IMR-90 (cell line): ENCODE data around the gene MTIF2. TPM values are rescaled to one million over a fixed set of nuclear protein-coding genes. Genes with fewer than 3 reads are reported as not detected.

Experiments used
- ATAC-seq: fragments of 200-7000 bp; cut with Tn5 transposase; 2 replicates; pipeline ENCODE4 v1.9.1; 2020; ENCODE audit warnings: low read depth, mild to moderate bottlenecking, moderate library complexity
- BruUV-seq: library from RNA; stranded (reverse); fragments of 400-500 nt; replicated peaks from 2 replicates; lab custom pipeline; 2021; lab: Mats Ljungman, UMichigan
- CTCF ChIA-PET: fragments of 300-600 bp; formaldehyde crosslinking; extraction: SDS; loops from one replicate; lab custom pipeline; 2021; ENCODE audit warnings: antibody characterized with exemption; lab: Yijun Ruan, JAX
- POLR2A ChIA-PET: fragments of 300-600 bp; sonication (Branson Sonifier 250); formaldehyde crosslinking; loops from one replicate; lab custom pipeline; 2022; ENCODE audit warnings: antibody characterized with exemption; ENCODE audit not compliant: unreplicated experiment; lab: Charles Lee
- DNase-seq: peaks from one replicate; pipeline ENCODE4 v3.0.0; 2013
- H2AFZ ChIP-seq: replicated peaks from 2 replicates; pipeline ENCODE3; 2013; ENCODE audit warnings: low read length, mild to moderate bottlenecking; ENCODE audit not compliant: poor library complexity
- H2AK5ac ChIP-seq: 2 replicates; pipeline ENCODE4 v1.6.1; 2013; ENCODE audit warnings: low read depth, low read length, inconsistent platforms
- H2AK9ac ChIP-seq: replicated peaks from 2 replicates; pipeline ENCODE3; 2013; ENCODE audit warnings: mild to moderate bottlenecking, low read depth, low read length, moderate library complexity; ENCODE audit not compliant: poor library complexity
- H2BK120ac ChIP-seq: 2 replicates; pipeline ENCODE4 v1.6.1; 2013; ENCODE audit warnings: low read depth, low read length, inconsistent platforms
- H2BK15ac ChIP-seq: 3 replicates; pipeline ENCODE4 v1.6.1; 2013; ENCODE audit warnings: low read depth, low read length, inconsistent platforms
- H2BK20ac ChIP-seq: 2 replicates; pipeline ENCODE4 v1.6.1; 2013; ENCODE audit warnings: low read depth, mild to moderate bottlenecking, inconsistent platforms, low read length, moderate library complexity
- H2BK5ac ChIP-seq: 2 replicates; pipeline ENCODE4 v1.6.1; 2013; ENCODE audit warnings: mild to moderate bottlenecking, low read depth, low read length, inconsistent platforms; ENCODE audit not compliant: poor library complexity, severe bottlenecking
- H3K14ac ChIP-seq: replicated peaks from 2 replicates; pipeline ENCODE4 v1.6.1; 2013; ENCODE audit warnings: low read depth, low read length, inconsistent platforms
- H3K18ac ChIP-seq: 2 replicates; pipeline ENCODE4 v1.6.1; 2013; ENCODE audit warnings: low read depth, low read length, control low read depth
- H3K23ac ChIP-seq: 2 replicates; pipeline ENCODE4 v1.6.1; 2013; ENCODE audit warnings: low read depth, low read length, inconsistent platforms
- H3K27ac ChIP-seq: 2 replicates; pipeline ENCODE4 v1.5.1; 2013; ENCODE audit warnings: mild to moderate bottlenecking, control low read depth, low read length; ENCODE audit not compliant: insufficient read depth
- H3K27me3 ChIP-seq: 2 replicates; pipeline ENCODE4 v1.6.1; 2013; ENCODE audit warnings: low read length; ENCODE audit not compliant: control insufficient read depth, insufficient read depth
- H3K36me3 ChIP-seq: 2 replicates; pipeline ENCODE4 v1.6.1; 2013; ENCODE audit warnings: low read length, mixed read lengths; ENCODE audit not compliant: control insufficient read depth, insufficient read depth
- H3K4ac ChIP-seq: 2 replicates; pipeline ENCODE4 v1.6.1; 2013; ENCODE audit warnings: low read depth, low read length, inconsistent platforms
- H3K4me1 ChIP-seq: 2 replicates; pipeline ENCODE4 v1.6.1; 2013; ENCODE audit warnings: low read length, mixed read lengths; ENCODE audit not compliant: control insufficient read depth, insufficient read depth
- H3K4me2 ChIP-seq: 2 replicates; pipeline ENCODE4 v1.6.1; 2013; ENCODE audit warnings: low read depth, mild to moderate bottlenecking, control low read depth, low read length, moderate library complexity
- H3K4me3 ChIP-seq: 2 replicates; pipeline ENCODE4 v1.5.1; 2013; ENCODE audit warnings: low read depth, mild to moderate bottlenecking, control low read depth, low read length, moderate library complexity; ENCODE audit not compliant: insufficient read depth
- H3K56ac ChIP-seq: 2 replicates; pipeline ENCODE4 v1.6.1; 2013; ENCODE audit warnings: low read length, inconsistent platforms; ENCODE audit not compliant: insufficient read depth; ENCODE audit errors: extremely low read depth
- H3K79me1 ChIP-seq, 2 experiments: 2 replicates each; pipeline ENCODE4 v1.6.1; 2013; ENCODE audit warnings: low read length in 2 of 2, inconsistent platforms in 1 of 2, low read depth in 1 of 2
- H3K9ac ChIP-seq: 2 replicates; pipeline ENCODE4 v1.6.1; 2013; ENCODE audit warnings: low read depth, low read length, control low read depth
- H3K9me1 ChIP-seq: 2 replicates; pipeline ENCODE4 v1.6.1; 2013; ENCODE audit warnings: low read length, inconsistent platforms; ENCODE audit not compliant: insufficient read depth
- H3K9me3 ChIP-seq: 2 replicates; pipeline ENCODE4 v1.6.1; 2013; ENCODE audit warnings: low read length; ENCODE audit not compliant: control insufficient read depth, insufficient read depth
- H4K20me1 ChIP-seq: 2 replicates; pipeline ENCODE4 v1.6.1; 2013; ENCODE audit warnings: low read length, inconsistent platforms; ENCODE audit not compliant: insufficient read depth
- H4K5ac ChIP-seq: 2 replicates; pipeline ENCODE4 v1.6.1; 2013; ENCODE audit warnings: mild to moderate bottlenecking, low read depth, low read length, control low read depth
- H4K8ac ChIP-seq, 2 experiments: 2 replicates each; pipeline ENCODE4 v1.6.1; 2013; ENCODE audit warnings: low read depth in 2 of 2, low read length in 2 of 2, control low read depth in 1 of 2, inconsistent platforms in 1 of 2
- H4K91ac ChIP-seq: 2 replicates; pipeline ENCODE4 v1.6.1; 2013; ENCODE audit warnings: low read depth, low read length, inconsistent platforms; ENCODE audit not compliant: insufficient read depth
- CEBPB ChIP-seq: IDR thresholded peaks from 2 replicates; pipeline ENCODE4 v1.6.1; 2012; ENCODE audit warnings: low read depth, low read length, improper control_type of control experiment
- CHD1 ChIP-seq: IDR thresholded peaks from 2 replicates; pipeline ENCODE4 v1.6.1; 2012; ENCODE audit warnings: low read depth, low read length, improper control_type of control experiment
- FOS ChIP-seq: fragments of 150-350 bp; IDR thresholded peaks from 2 replicates; pipeline ENCODE4 v1.6.1; 2016; ENCODE audit warnings: low read depth, low read length
- MAFK ChIP-seq: IDR thresholded peaks from 2 replicates; pipeline ENCODE4 v1.6.1; 2012; ENCODE audit warnings: low read depth, low read length, improper control_type of control experiment
- MAZ ChIP-seq: IDR thresholded peaks from 2 replicates; pipeline ENCODE4 v1.6.1; 2012; ENCODE audit warnings: low read depth, mild to moderate bottlenecking, low read length, improper control_type of control experiment, moderate library complexity, borderline replicate concordance
- MXI1 ChIP-seq: IDR thresholded peaks from 2 replicates; pipeline ENCODE4 v1.6.1; 2012; ENCODE audit warnings: low read depth, mild to moderate bottlenecking, low read length, moderate library complexity, borderline replicate concordance
- NFE2L2 ChIP-seq: fragments of 150-350 bp; IDR thresholded peaks from 2 replicates; pipeline ENCODE4 v1.6.1; 2016; ENCODE audit warnings: low read depth, mild to moderate bottlenecking, low read length
- POLR2A ChIP-seq: IDR thresholded peaks from 2 replicates; pipeline ENCODE4 v1.6.1; 2012; ENCODE audit warnings: mild to moderate bottlenecking, low read depth, low read length
- RAD21 ChIP-seq: IDR thresholded peaks from 2 replicates; pipeline ENCODE4 v1.6.1; 2012; ENCODE audit warnings: low read length, improper control_type of control experiment
- RFX5 ChIP-seq: IDR thresholded peaks from 2 replicates; pipeline ENCODE4 v1.8.0; 2012; ENCODE audit warnings: low read depth, mild to moderate bottlenecking, low read length, moderate library complexity
- SMC3 ChIP-seq: fragments of 150-350 bp; IDR thresholded peaks from 2 replicates; pipeline ENCODE4 v1.6.1; 2016; ENCODE audit warnings: low read depth, mild to moderate bottlenecking, antibody characterized with exemption, low read length, moderate library complexity
- WGBS, 2 experiments: methylation state at CpG; one replicate each; pipeline versions ENCODE4 v1.1.5 to v1.1.7; 2013; ENCODE audit warnings: missing lambda C conversion rate in 2 of 2; ENCODE audit not compliant: insufficient read length in 1 of 2; ENCODE audit errors: extremely low coverage in 2 of 2; 5-methylcytosine and 5-hydroxymethylcytosine counted together
- dilution Hi-C: fragments of 300-500 bp; cut with HindIII; formaldehyde crosslinking; loops from one replicate; pipeline ENCODE4 v1.14.3; 2018; ENCODE audit warnings: low sequenced_read_pairs; ENCODE audit not compliant: unreplicated experiment
- in situ Hi-C: fragments of 300-500 bp; cut with MboI; formaldehyde crosslinking; loops from 3 replicates; pipeline ENCODE4 v1.14.3; 2019; ENCODE audit warnings: low sequenced_read_pairs, inconsistent platforms, mixed read lengths
- intact Hi-C: fragments of 100-400 bp; cut with micrococcal nuclease; formaldehyde crosslinking; loops from 2 replicates; pipeline ENCODE4 v1.10.0; 2022
- polyA plus RNA-seq, 3 experiments: library from polyadenylated mRNA; depleted of rRNA; stranded (reverse); fragments of >200 nt; gene quantifications; 2 replicates each; pipeline ENCODE4 v1.2.3, GENCODE V29; 2012; ENCODE audit warnings: low replicate concordance in 1 of 3
- total RNA-seq: library from RNA; depleted of rRNA; stranded (reverse); fragments of >200 nt; gene quantifications from 2 replicates; pipeline ENCODE4 v1.2.3, GENCODE V29; 2012
- TF ChIP-seq, protein P1 (sequence below): conservative IDR thresholded peaks from 2 replicates; pipeline ENCODE4 v1.5.1; 2012; ENCODE audit warnings: mild to moderate bottlenecking, low read depth, low read length, improper control_type of control experiment
- TF ChIP-seq, protein P2 (sequence below): fragments of 150-350 bp; IDR thresholded peaks from 2 replicates; pipeline ENCODE4 v1.6.1; 2017; ENCODE audit warnings: mild to moderate bottlenecking, antibody characterized with exemption, low read length, low read depth
- TF ChIP-seq, protein P3 (sequence below): fragments of 150-350 bp; IDR thresholded peaks from 2 replicates; pipeline ENCODE4 v1.6.1; 2016; ENCODE audit warnings: low read depth, mild to moderate bottlenecking, low read length, moderate library complexity, borderline replicate concordance

Gene MTIF2
- total and polyA plus RNA-seq, 2 of the 4 experiments (the other 2 are of a cell fraction), result 10.8 to 22.6 TPM

DNA sequence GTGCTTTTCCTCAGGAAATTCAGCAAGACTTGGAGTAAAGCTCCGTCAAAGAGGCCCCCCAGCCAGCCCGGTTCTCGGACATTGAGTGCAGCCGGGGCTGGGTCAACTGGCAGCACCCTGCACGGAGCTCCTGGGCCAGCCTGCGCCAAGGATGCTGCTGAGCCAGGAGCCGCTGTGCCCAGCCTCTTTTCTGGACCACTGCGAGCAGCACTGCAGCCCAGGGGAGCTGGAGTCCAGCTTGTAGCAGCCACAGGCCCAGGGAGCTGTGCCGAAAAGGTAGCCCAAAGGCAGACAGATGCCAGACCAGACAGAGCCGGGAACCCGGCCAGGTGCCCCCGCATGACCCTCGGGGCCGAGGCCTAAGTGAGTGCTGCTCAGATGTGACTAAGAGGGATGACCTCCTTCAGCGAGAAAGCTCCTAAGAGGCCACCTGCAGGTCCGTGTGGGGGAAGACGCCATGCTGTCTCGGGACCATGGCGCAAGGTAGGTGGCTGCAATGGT, 44.2 kb downstream of the MTIF2 start:
- Histone ChIP-seq H3K4me3 (no peak overlapping the region), H2AFZ (no peak overlapping the region), H4K91ac (no peak overlapping the region), H3K9me3 (no peaks in the 10 kb centered on the region), H3K27me3 (no peaks in the 10 kb centered on the region), H3K36me3 (peaks cover 5% of the 10 kb centered on the region; the same call in 1 of the 2 replicates), H2AK5ac (no peak overlapping the region), H3K56ac (no peak overlapping the region), H3K14ac (no peak overlapping the region), H2BK5ac (no peak overlapping the region), H3K23ac (no peak overlapping the region), H2BK15ac (no peak overlapping the region), H3K4me1 (peaks cover 6% of the 10 kb centered on the region), H3K9me1 (peaks cover 5% of the 10 kb centered on the region; the same call in 1 of the 2 replicates), H3K9ac (no peak overlapping the region), H3K4ac (no peak overlapping the region), H2AK9ac (no peak overlapping the region), H3K4me2 (no peak overlapping the region), H2BK120ac (no peak overlapping the region), H3K79me1 (peaks cover 14 to 57% of the 10 kb centered on the region in 2 experiments), H3K18ac (no peak overlapping the region), H4K5ac (no peak overlapping the region), H4K20me1 (no peaks in the 10 kb centered on the region), H3K27ac (no peak overlapping the region), H2BK20ac (no peak overlapping the region), H4K8ac (no peak overlapping the region)
- WGBS, 2 experiments, result 76% methylated on average over 14 of the region's 19 CpGs; no CpG with 5 or more reads in 1 of the 2 experiments
- DNase-seq, result no peak
- ChIA-PET CTCF (interaction anchor here (0.6 kb wide), 1 partner anchor 230 kb away, joined by 4 read pairs; no protein-coding TSS in a partner anchor), POLR2A (no interaction called here)
- in situ Hi-C loops (no loop called here), dilution Hi-C loops (no loop called here), intact Hi-C loops (no loop called here)
- no TSS peak for BruUV-seq
- TF ChIP-seq CEBPB, result no peak
- TF ChIP-seq RFX5, result no peak
- no peak for TF ChIP-seq CHD1
- TF ChIP-seq MAFK, result no peak
- TF ChIP-seq, protein P1, sequence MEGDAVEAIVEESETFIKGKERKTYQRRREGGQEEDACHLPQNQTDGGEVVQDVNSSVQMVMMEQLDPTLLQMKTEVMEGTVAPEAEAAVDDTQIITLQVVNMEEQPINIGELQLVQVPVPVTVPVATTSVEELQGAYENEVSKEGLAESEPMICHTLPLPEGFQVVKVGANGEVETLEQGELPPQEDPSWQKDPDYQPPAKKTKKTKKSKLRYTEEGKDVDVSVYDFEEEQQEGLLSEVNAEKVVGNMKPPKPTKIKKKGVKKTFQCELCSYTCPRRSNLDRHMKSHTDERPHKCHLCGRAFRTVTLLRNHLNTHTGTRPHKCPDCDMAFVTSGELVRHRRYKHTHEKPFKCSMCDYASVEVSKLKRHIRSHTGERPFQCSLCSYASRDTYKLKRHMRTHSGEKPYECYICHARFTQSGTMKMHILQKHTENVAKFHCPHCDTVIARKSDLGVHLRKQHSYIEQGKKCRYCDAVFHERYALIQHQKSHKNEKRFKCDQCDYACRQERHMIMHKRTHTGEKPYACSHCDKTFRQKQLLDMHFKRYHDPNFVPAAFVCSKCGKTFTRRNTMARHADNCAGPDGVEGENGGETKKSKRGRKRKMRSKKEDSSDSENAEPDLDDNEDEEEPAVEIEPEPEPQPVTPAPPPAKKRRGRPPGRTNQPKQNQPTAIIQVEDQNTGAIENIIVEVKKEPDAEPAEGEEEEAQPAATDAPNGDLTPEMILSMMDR, result no peak
- no peak for TF ChIP-seq NFE2L2
- TF ChIP-seq, protein P2, sequence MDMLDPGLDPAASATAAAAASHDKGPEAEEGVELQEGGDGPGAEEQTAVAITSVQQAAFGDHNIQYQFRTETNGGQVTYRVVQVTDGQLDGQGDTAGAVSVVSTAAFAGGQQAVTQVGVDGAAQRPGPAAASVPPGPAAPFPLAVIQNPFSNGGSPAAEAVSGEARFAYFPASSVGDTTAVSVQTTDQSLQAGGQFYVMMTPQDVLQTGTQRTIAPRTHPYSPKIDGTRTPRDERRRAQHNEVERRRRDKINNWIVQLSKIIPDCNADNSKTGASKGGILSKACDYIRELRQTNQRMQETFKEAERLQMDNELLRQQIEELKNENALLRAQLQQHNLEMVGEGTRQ, result no peak
- no peak for TF ChIP-seq MAZ
- TF ChIP-seq SMC3, result no peak
- TF ChIP-seq, protein P3, sequence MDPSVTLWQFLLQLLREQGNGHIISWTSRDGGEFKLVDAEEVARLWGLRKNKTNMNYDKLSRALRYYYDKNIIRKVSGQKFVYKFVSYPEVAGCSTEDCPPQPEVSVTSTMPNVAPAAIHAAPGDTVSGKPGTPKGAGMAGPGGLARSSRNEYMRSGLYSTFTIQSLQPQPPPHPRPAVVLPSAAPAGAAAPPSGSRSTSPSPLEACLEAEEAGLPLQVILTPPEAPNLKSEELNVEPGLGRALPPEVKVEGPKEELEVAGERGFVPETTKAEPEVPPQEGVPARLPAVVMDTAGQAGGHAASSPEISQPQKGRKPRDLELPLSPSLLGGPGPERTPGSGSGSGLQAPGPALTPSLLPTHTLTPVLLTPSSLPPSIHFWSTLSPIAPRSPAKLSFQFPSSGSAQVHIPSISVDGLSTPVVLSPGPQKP, result no peak
- TF ChIP-seq FOS, result no peak
- no peak for TF ChIP-seq RAD21
- TF ChIP-seq MXI1, result no peak
- TF ChIP-seq POLR2A, result no peak
- ATAC-seq, result no peak
